Ramos (cell line): ENCODE results near the gene DMD.
"Not testable (repeated sequence)": the region's sequence is repeated elsewhere in the genome, so short reads cannot be mapped to it uniquely, and the experiment has no call there.

Experiments
- in situ Hi-C: fragments of 300-500 bp; cut with MboI; formaldehyde crosslinking; loops from one replicate; pipeline ENCODE4 v1.14.3; 2022; ENCODE audit warnings: low sequenced_read_pairs; ENCODE audit not compliant: unreplicated experiment

Gene DMD

DNA sequence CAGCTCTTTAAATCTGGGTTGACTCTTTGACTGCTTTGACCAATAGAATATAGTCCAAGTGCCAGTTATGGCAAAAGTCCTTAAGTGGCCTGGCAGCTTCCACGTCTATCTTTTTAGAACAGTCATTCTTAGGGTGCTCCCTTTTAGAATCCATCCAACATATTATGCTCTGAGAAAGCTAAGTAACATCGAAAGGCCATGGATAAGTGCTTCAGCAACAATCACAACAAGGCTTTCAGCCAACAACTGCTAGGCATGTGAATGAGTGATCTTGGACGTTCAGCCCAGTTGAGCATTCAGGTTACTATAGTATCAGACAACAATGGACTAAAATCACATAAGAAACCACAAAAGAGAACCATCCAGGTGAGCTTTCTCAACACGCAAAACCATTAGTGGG lies 818.7 kb downstream of the DMD start:
- in situ Hi-C loops: no loop called here

DNA sequence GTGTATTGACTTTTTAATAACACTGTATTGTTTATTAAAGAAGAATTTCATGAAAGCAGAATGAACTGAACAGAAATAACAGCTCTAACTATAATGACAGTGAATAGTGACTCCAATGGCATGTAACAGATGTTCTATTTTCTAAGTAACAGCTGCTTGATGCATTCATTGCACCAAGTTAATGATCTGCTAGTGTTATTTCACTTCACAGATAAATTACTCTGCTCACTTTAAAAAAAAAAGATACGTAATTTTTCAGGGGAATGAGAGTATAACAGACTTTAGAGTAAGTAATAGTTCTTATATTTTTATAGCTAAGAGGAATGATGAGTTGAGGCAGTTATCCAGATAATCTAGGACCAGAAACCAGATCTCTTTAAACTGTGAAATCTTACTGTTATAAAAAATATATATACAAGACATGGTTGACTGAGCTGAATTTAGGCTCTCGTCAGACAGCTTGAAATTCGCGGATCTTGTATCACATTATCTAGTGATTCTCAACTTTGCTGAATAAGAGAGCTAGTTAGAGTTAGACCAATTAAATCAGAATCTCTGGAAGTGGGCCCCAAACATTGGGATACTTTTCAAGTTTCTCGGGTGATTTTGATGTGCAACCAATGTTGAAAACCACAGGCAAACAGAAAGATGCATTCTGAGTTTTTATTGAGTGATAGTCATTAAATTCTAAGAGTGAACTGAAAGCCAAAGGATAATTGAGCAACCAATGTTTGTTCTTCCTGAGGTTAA lies 840.7 kb downstream of the DMD start:
- in situ Hi-C loops: no loop called here

- in situ Hi-C loops: no loop called here
Observed at GRCh38 chrX:32293962-32294700, 917.2 kb downstream of the DMD start.

DNA sequence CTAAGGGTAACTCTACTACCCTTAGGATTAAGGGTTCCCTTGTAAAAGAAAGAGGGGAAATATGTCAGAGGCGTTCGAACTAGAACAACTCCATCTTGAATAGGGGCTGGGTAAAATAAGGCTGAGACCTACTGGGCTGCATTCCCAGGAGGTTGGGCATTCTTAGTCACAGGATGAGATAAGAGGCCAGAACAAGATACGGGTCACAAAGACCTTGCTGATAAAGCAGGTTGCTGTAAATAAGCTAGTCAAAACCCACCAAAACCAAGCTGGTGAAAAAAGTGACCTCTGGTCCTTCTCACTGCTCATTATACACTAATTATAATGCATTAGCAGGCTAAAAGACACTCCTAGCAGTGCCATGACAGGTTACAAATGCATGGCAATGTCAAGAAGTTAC lies 922.0 kb downstream of the DMD start:
- in situ Hi-C loops: no loop called here

- in situ Hi-C loops: no loop called here
Observed at GRCh38 chrX:32281853-32282252, 929.5 kb downstream of the DMD start.

DNA sequence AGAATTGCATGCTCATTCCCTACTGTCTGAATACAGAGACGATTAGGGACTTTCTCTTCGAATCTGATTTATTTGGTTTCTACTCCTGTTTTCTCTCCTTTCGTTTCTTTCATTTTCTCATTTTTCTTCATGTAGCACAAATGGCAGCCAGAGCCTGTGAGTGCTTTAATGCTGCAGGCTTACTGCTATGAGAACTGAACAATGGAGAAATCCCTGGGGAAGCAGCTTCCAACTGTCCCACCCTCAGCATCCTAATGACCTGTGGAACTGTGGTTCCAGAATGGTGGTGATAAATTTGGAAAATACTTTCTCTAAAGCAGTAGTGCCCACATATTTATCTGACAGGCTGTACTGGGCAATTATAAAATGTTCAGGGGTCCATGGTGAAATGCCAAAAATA lies 930.4 kb downstream of the DMD start:
- in situ Hi-C loops: no loop called here

- in situ Hi-C loops: no loop called here
Observed at GRCh38 chrX:32280489-32280888, 930.9 kb downstream of the DMD start.

DNA sequence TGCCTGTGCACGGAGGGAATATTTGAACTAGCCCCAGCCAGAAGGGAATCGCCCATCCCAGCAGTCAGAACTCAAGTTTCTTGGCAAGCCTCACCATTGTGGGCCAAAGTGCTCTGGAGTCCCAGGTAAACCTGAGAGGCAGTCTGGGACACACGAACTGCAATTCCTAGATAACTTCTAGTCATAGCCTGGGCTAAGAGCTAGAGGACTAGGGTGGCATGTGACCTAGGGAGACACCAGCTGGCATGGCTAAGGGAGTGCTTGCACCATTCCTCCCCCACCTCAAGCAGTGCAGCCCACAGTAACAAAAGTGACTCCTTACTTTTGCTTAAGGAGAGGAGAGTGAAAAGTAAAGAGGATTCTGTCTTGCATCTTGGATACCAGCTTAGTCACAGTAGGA lies 935.2 kb downstream of the DMD start:
- in situ Hi-C loops: no loop called here

GRCh38 chrX:32269866-32270265 lies 941.5 kb downstream of the DMD start:
- in situ Hi-C loops: no loop called here

DNA sequence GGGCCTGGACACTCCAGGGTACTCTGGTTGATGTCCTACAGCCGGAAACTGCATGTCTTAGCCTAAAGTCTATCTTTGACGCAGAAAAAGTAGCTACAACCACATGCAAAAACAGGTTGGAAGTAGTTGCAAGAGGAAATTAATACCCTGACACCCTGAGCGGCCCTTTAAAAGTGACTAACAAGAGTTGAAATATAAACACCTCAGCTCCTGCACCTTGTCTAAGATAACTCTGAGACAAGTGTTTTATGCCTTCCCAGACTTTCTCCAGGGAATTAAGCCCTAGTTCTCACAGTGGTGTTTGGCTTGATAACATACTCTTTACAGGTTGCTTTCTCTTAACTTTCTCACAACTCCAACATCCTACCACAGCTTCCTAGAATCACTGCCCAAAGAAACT lies 943.1 kb downstream of the DMD start:
- in situ Hi-C loops: no loop called here

- in situ Hi-C loops: no loop called here
Observed at GRCh38 chrX:32267796-32268195, 943.6 kb downstream of the DMD start.

- in situ Hi-C loops: not testable (repeated sequence)
Observed at GRCh38 chrX:32246675-32247074, 964.7 kb downstream of the DMD start.

DNA sequence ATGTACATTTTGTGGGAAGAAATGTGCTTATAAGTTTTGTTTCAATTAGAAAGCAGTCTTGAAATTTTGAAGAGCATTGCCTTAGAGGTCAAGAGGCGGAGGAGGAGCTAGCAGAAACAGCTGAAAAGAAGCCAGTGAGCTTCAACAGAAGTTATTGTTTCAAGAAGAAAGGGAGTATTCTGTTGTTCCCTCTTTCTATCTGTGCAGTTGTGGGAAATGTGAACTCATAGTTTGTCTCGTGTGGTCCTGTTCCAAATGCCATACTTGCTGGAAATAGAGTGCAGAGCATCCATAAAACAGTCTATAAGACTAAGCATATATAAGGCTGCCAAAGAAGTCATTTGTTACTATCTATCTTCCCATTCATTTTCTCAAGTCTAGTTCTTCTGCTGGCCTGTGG lies 1015.7 kb downstream of the DMD start:
- in situ Hi-C loops: no loop called here

GRCh38 chrX:32191316-32191715 lies 1020.0 kb downstream of the DMD start:
- in situ Hi-C loops: no loop called here

GRCh38 chrX:32185160-32185559 lies 1026.2 kb downstream of the DMD start:
- in situ Hi-C loops: no loop called here

DNA sequence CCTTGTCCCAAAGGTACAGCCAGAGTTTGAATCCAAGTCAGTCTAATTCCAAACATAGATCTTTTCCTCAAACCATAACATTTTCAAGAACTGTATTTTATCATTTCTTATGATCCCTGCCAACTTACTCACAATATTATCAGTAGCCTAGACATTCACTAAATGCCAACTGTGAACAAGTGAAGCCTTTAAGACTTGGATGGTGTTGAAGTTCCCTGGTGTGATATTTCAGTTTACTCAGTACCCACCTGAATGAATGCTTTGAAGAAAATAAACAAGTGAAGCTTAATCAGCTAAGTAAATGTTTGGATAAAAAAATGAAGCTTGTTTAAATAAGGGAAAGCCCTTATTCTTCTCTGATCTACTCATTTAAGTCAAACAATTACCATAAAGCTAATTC lies 1028.3 kb downstream of the DMD start:
- in situ Hi-C loops: no loop called here

DNA sequence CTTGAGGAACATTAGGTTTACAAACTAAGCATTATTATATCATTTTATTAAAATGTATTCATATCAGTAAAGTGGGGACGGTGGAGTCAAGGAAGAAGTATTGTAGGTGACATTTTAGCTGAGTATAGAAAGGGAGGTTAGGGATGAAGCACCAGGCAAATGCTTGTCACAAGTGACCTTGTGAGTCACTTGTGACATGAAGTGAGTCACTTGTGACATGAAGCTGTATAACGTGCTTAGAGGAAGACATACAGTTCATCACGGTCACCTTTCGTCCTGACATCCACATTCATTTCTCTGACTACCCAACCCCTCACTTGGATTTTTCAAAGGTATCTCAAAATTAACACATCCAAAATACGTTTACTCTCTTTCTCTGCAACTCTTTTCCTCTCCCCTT lies 1034.8 kb downstream of the DMD start:
- in situ Hi-C loops: no loop called here

DNA sequence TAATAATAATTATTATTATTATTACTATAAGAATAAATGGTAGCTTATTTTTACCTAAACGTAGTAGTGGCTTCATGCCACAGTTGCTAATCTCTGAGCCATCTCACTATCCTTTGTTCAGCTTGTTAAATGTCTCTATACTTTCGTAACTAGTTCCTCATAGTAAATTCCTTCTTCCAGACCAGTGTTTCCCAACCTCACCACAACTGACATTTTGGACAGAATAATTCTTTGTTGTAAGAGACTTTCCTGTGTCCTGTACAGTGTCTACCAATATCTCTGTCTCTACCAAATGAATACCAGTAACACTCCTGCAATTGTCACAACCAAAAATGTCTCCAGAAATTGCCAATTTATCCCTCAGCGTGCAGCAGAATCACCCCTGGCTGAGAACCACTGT lies 1040.9 kb downstream of the DMD start:
- in situ Hi-C loops: no loop called here

GRCh38 chrX:32155044-32155638 lies 1056.2 kb downstream of the DMD start:
- in situ Hi-C loops: no loop called here

DNA sequence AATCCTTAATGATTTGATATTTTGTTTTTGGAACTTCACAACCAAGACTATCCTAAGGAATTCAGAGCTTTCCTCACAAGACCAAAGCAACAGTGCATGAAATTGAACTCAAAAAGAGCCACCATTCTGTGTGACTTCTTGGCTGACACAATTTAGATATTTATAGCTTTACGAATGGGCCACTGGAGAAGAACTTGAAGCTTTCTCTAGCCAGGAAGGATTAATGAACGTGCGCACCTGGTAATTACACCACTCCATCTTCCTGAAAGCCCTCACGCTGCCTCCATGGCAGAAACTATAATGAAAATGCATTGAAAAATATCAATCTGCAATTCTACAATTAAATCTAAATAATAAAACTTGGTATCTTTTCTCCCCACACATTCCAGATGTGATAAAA lies 1057.8 kb downstream of the DMD start:
- in situ Hi-C loops: no loop called here

DNA sequence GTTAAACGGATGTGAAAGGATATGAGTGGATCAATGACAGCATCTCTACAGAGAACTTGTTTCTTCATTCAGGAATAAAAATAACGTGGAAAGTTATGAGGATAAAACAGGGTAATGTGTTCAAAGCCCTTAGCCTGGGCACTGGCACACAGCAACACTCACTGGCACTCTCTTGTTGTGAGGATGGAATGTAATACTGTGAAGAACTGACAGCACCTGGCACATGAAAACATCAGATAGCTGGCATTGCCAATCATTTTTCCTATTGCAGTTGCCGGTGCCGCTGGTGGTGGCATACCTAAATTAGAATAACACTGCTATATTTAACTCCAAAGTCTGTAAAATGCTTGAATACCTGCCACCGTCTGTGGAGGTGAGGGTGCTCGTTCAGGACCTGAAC lies 1061.2 kb downstream of the DMD start:
- in situ Hi-C loops: no loop called here

DNA sequence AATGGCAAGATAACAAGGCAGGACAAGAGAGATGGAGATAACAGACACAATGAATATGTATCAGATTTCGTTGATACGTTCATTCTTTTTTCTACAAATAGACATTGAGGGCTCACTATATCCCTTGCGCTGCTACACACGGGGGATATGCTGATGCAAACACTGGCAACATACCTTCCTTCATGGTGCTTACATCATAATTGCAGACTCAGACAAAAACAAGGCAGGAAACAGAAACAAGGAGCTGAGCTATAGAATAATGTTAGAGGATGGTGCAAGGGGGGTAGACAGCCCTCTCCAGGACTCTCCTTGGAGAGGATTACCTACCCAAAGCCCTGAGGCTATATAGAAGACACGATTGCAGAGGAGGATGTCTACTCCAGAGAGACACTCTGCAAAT lies 1069.5 kb downstream of the DMD start:
- in situ Hi-C loops: no loop called here
